ENCODE results near the gene SLC26A4. TPM values are rescaled to one million over a fixed set of nuclear protein-coding genes. Genes with fewer than 3 reads are reported as not detected.

The SLC26A4 gene
- total and polyA plus RNA-seq, 2 donors (not counting 1 experiment from before 2014, with no cell fraction given), result 0.33 to 0.50 TPM

DNA sequence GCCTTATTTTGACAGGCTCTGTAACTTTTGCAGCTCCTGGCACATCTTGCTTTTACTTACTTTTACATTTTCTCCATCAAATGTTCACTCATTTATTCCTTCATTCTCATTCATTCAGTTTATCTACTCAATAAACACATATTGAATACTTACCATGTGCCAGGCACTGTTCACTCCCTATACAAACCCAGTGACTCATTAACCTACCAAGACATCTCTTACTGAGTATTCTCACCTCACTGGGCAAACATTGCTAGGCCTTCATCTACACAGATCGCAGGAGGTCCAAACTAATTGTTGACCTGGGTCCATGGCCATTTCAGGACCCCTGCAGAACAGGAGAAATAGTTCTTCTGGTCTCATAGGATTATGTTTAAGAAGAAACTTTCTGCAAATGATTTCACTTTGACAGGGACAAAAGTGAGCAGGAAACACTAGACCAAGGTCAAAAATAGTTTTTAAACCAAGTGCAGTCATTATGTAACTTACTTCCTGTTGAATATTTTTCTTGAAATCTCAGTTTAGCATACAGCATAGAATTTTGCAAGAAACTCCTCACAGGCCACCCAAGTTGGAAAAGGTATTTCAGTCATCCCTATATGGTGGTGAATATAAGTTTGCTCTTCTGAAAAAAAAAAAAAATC lies 17.6 kb downstream of the SLC26A4 start:
- H3K27me3 ChIP-seq (ENCODE audit: control insufficient read depth, insufficient read depth, low read length), result no peaks in the 10 kb centered on the region
- no peak overlapping the region for H3K4me3 ChIP-seq (replicated peaks in 1 of 4; ENCODE audit: control extremely low read depth in 1 of 4, insufficient read depth in 1 of 4, low read depth in 3 of 4, low read length in 4 of 4)
- no peaks in the 10 kb centered on the region for H3K79me2 ChIP-seq (ENCODE audit: control insufficient read depth, insufficient read depth, low read length)
- no peaks in the 10 kb centered on the region for H3K36me3 ChIP-seq (ENCODE audit: control insufficient read depth, insufficient read depth, low read length)
- H3K4me2 ChIP-seq (ENCODE audit: extremely low read depth, insufficient read depth, low read length), result no peak overlapping the region
- H3K9me3 ChIP-seq (ENCODE audit: control insufficient read depth, insufficient read depth, low read depth, low read length), result no peaks in the 10 kb centered on the region
- H2AFZ ChIP-seq (ENCODE audit: low read length), result no peak overlapping the region
- H3K27ac ChIP-seq (ENCODE audit: insufficient read depth, low read length), result no peak overlapping the region
- DNase-seq (ENCODE audit: low read depth in 2 of 2), result no peak
- no peak for TF ChIP-seq EZH2 (IDR thresholded peaks at IDR 0.05; ENCODE audit: low read length, missing control alignments)
- TF ChIP-seq, protein P1, sequence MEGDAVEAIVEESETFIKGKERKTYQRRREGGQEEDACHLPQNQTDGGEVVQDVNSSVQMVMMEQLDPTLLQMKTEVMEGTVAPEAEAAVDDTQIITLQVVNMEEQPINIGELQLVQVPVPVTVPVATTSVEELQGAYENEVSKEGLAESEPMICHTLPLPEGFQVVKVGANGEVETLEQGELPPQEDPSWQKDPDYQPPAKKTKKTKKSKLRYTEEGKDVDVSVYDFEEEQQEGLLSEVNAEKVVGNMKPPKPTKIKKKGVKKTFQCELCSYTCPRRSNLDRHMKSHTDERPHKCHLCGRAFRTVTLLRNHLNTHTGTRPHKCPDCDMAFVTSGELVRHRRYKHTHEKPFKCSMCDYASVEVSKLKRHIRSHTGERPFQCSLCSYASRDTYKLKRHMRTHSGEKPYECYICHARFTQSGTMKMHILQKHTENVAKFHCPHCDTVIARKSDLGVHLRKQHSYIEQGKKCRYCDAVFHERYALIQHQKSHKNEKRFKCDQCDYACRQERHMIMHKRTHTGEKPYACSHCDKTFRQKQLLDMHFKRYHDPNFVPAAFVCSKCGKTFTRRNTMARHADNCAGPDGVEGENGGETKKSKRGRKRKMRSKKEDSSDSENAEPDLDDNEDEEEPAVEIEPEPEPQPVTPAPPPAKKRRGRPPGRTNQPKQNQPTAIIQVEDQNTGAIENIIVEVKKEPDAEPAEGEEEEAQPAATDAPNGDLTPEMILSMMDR (conservative IDR thresholded peaks at IDR 0.05 in 1 of 2, IDR thresholded peaks at IDR 0.05 in 1 of 2; ENCODE audit: low read depth in 1 of 2, low read length in 2 of 2), result no peak
- no peaks in the 10 kb centered on the region for H4K20me1 ChIP-seq (ENCODE audit: control insufficient read depth, extremely low read depth, insufficient read depth, low read length)
- H3K4me1 ChIP-seq (ENCODE audit: control insufficient read depth, extremely low read depth, insufficient read depth, low read length), result no peaks in the 10 kb centered on the region
- H3K9ac ChIP-seq (ENCODE audit: insufficient read depth, low read length), result no peak overlapping the region

GRCh38 chr7:107680478-107680877 lies 19.9 kb downstream of the SLC26A4 start:
- Histone ChIP-seq H3K9ac (ENCODE audit: insufficient read depth, low read length) (no peak overlapping the region), H3K27ac (ENCODE audit: insufficient read depth, low read length) (no peak overlapping the region), H3K9me3 (ENCODE audit: control insufficient read depth, insufficient read depth, low read depth, low read length) (no peaks in the 10 kb centered on the region), H3K27me3 (ENCODE audit: control insufficient read depth, insufficient read depth, low read length) (no peaks in the 10 kb centered on the region), H2AFZ (ENCODE audit: low read length) (no peak overlapping the region), H3K36me3 (ENCODE audit: control insufficient read depth, insufficient read depth, low read length) (no peaks in the 10 kb centered on the region), H4K20me1 (ENCODE audit: control insufficient read depth, extremely low read depth, insufficient read depth, low read length) (no peaks in the 10 kb centered on the region), H3K4me1 (ENCODE audit: control insufficient read depth, extremely low read depth, insufficient read depth, low read length) (no peaks in the 10 kb centered on the region), H3K4me2 (ENCODE audit: extremely low read depth, insufficient read depth, low read length) (no peak overlapping the region), H3K4me3 (replicated peaks in 1 of 4; ENCODE audit: control extremely low read depth in 1 of 4, insufficient read depth in 1 of 4, low read depth in 3 of 4, low read length in 4 of 4) (no peak overlapping the region), H3K79me2 (ENCODE audit: control insufficient read depth, insufficient read depth, low read length) (no peaks in the 10 kb centered on the region)
- TF ChIP-seq, protein P1 (conservative IDR thresholded peaks at IDR 0.05 in 1 of 2, IDR thresholded peaks at IDR 0.05 in 1 of 2; ENCODE audit: low read depth in 1 of 2, low read length in 2 of 2), result no peak
- no peak for TF ChIP-seq EZH2 (IDR thresholded peaks at IDR 0.05; ENCODE audit: low read length, missing control alignments)
- no peak for DNase-seq (ENCODE audit: low read depth in 2 of 2)

GRCh38 chr7:107682886-107683285 lies 22.3 kb downstream of the SLC26A4 start:
- Histone ChIP-seq H3K27me3 (ENCODE audit: control insufficient read depth, insufficient read depth, low read length) (no peaks in the 10 kb centered on the region), H3K9ac (ENCODE audit: insufficient read depth, low read length) (no peak overlapping the region), H3K27ac (ENCODE audit: insufficient read depth, low read length) (no peak overlapping the region), H3K9me3 (ENCODE audit: control insufficient read depth, insufficient read depth, low read depth, low read length) (no peaks in the 10 kb centered on the region), H3K4me3 (replicated peaks in 1 of 4; ENCODE audit: control extremely low read depth in 1 of 4, insufficient read depth in 1 of 4, low read depth in 3 of 4, low read length in 4 of 4) (no peak overlapping the region), H3K4me1 (ENCODE audit: control insufficient read depth, extremely low read depth, insufficient read depth, low read length) (no peaks in the 10 kb centered on the region), H4K20me1 (ENCODE audit: control insufficient read depth, extremely low read depth, insufficient read depth, low read length) (no peaks in the 10 kb centered on the region), H3K79me2 (ENCODE audit: control insufficient read depth, insufficient read depth, low read length) (no peaks in the 10 kb centered on the region), H2AFZ (ENCODE audit: low read length) (no peak overlapping the region), H3K4me2 (ENCODE audit: extremely low read depth, insufficient read depth, low read length) (no peak overlapping the region), H3K36me3 (ENCODE audit: control insufficient read depth, insufficient read depth, low read length) (no peaks in the 10 kb centered on the region)
- TF ChIP-seq EZH2 (IDR thresholded peaks at IDR 0.05; ENCODE audit: low read length, missing control alignments), result no peak
- TF ChIP-seq, protein P1 (conservative IDR thresholded peaks at IDR 0.05 in 1 of 2, IDR thresholded peaks at IDR 0.05 in 1 of 2; ENCODE audit: low read depth in 1 of 2, low read length in 2 of 2), result no peak
- no peak for DNase-seq (ENCODE audit: low read depth in 2 of 2)

Measured in fibroblast of lung (primary cell).